ENCODE data around the gene LIPG.

LIPG gene

GRCh38 chr18:49613641-49614151, 51.8 kb downstream of the LIPG start:
- DNase-seq, result no peak

GRCh38 chr18:49616618-49617328, 54.9 kb downstream of the LIPG start:
- no peak for DNase-seq

- no peak for DNase-seq
Observed at GRCh38 chr18:49617329-49617695, 55.5 kb downstream of the LIPG start.

GRCh38 chr18:49617865-49618264, 56.0 kb downstream of the LIPG start:
- DNase-seq, result no peak

GRCh38 chr18:49618742-49619681, 57.2 kb downstream of the LIPG start:
- no peak for DNase-seq

GRCh38 chr18:49619801-49620200, 57.9 kb downstream of the LIPG start:
- no peak for DNase-seq

GRCh38 chr18:49621301-49621700, 59.4 kb downstream of the LIPG start:
- DNase-seq, result no peak

- DNase-seq, result no peak
Observed at GRCh38 chr18:49621717-49622351, 60.0 kb downstream of the LIPG start.

GRCh38 chr18:49623571-49623970, 61.7 kb downstream of the LIPG start:
- DNase-seq, result no peak

GRCh38 chr18:49625021-49625691, 63.3 kb downstream of the LIPG start:
- no peak for DNase-seq

- DNase-seq, result no peak
Observed at GRCh38 chr18:49626842-49627467, 65.1 kb downstream of the LIPG start.

- no peak for DNase-seq
Observed at GRCh38 chr18:49628119-49628518, 66.3 kb downstream of the LIPG start.

- no peak for DNase-seq
Observed at GRCh38 chr18:49628881-49629795, 67.3 kb downstream of the LIPG start.

- no peak for DNase-seq
Observed at GRCh38 chr18:49630246-49630699, 68.4 kb downstream of the LIPG start.

GRCh38 chr18:49631146-49631866, 69.4 kb downstream of the LIPG start:
- DNase-seq, result no peak

- no peak for DNase-seq
Observed at GRCh38 chr18:49632588-49632987, 70.7 kb downstream of the LIPG start.

- DNase-seq, result no peak
Observed at GRCh38 chr18:49638209-49638785, 76.4 kb downstream of the LIPG start.

- DNase-seq, result no peak
Observed at GRCh38 chr18:49638891-49639557, 77.2 kb downstream of the LIPG start.

- no peak for DNase-seq
Observed at GRCh38 chr18:49639643-49640391, 78.0 kb downstream of the LIPG start.
